Fibroblast of skin of left quadriceps (primary cell): ENCODE measurements around the gene ATAD3B.
"Not testable (repeated sequence)": the region's sequence is repeated elsewhere in the genome, so short reads cannot be mapped to it uniquely, and the experiment has no call there.

Source experiments
- DNase-seq, 2 experiments: peaks; one replicate each; pipeline ENCODE4 v3.0.0-alpha.2; 2013; ENCODE audit warnings: low read depth in 2 of 2

ATAD3B gene

DNA sequence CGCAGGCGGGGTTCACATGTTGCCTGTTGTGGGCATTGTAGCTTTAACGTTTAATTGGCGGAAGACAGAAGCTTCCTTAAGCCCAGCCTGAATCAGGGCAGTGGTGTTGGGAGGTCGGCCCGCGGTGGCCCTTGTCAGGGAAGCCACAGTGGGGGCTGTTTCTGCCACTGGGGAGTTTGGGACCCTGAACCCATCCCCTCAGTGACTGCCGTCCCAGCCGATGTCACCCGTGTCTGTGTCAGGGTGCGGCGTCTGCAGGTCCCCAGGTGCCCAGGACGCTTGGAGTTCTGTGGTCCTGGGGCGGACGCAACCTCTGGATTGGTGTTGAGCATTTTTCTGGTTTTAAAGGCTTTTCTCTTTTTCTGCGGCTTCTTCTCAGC, 8.9 kb downstream of the ATAD3B start:
- DNase-seq, result not testable (repeated sequence)

- not testable (repeated sequence) for DNase-seq
Observed at GRCh38 chr1:1481811-1482210, 10.2 kb downstream of the ATAD3B start.

DNA sequence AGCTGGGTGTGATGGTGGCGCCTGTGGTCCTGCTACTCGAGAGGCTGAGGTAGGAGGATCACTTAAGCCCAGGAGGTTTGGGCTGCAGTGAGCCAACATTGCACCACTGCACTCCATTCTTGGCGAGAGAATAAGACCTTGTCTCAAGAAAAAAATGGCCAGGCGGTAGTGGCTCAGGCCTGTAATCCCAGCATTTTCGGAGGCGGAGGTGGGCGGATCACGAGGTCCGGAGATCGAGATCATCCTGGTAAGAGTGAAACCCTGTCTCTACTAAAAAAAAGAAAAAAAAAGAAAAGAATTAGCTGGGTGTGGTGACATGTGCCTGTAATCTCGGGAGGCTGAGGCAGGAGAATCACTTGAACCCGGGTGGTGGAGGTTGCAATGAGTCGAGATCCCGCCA, 11.3 kb downstream of the ATAD3B start:
- DNase-seq, result no peak

- no peak for DNase-seq
Observed at GRCh38 chr1:1483714-1484113, 12.1 kb downstream of the ATAD3B start.

DNA sequence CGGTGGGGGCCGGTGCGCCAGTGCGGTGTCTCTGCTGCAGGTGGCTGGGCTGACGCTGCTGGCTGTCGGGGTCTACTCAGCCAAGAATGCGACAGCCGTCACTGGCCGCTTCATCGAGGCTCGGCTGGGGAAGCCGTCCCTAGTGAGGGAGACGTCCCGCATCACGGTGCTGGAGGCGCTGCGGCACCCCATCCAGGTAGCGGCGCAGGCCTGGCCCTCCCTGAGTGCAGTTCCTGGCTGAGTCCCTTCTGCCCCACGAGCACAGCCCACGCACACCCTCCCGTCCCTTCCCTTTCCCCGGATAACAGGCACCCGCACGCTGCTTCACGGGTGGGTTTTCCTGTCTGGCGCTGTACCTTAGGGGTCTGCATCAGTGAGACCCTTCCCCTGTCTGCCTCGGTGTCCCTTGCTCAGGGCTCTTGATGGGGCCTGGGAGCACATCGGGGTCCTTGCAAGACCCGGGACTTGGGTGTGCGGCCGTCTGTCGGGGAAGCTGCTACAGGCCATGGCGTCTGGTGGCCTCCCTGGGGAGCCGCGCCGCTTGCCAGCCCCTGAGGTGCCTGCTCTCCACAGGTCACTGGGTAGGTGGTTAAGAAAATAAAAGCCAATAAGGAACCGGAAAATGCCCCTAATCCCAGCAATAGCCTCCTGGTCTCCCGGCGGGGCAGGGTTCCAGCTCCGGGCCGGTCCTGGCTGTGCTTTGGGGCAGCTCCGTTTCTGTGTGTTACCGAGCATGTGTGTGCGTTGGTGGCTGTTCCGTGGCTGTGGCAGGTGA, 13.6 kb downstream of the ATAD3B start:
- not testable (repeated sequence) for DNase-seq

- not testable (repeated sequence) for DNase-seq
Observed at GRCh38 chr1:1485755-1486317, 14.3 kb downstream of the ATAD3B start.

DNA sequence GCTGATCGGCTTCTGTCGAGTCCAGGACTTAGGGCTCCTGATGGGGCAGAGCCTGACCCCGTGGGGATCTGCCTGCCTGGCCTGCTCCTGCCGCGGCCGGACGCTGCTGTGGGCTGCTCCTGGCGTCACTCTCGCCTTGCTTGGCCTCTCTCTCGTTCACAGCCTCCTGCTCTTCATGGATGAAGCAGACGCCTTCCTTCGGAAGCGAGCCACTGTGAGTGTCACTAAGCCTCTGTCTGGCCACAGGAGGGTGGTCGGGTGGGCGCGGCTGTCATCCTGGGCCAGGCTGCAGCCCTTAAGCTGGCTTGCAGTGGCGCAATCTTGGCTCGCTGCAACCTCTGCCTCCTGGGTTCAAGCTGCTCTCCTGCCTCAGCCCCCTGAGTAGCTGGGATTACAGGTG, 16.1 kb downstream of the ATAD3B start:
- DNase-seq, result no peak

DNA sequence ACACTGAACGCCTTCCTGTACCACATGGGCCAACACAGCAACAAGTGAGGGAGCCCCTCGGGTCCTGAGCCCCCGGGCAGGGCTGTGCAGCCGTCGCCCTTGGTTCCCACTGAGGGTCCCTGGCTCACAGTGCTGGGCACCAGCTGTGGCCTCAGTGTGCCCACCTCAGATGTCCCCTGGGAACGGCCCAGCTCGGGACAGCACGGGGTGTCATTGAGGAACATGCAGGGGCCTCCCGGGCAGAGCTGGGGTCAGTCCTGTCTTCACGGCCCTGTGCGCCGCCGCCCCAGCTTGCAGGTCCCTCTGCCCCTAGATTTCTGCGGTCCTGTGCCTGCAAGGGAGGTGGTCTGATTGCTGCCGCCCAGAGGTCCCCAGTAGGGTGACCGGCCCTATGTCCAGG, 17.7 kb downstream of the ATAD3B start:
- no peak for DNase-seq

- DNase-seq, result no peak
Observed at GRCh38 chr1:1489861-1490260, 18.3 kb downstream of the ATAD3B start.

- no peak for DNase-seq
Observed at GRCh38 chr1:1490633-1491230, 19.2 kb downstream of the ATAD3B start.

DNA sequence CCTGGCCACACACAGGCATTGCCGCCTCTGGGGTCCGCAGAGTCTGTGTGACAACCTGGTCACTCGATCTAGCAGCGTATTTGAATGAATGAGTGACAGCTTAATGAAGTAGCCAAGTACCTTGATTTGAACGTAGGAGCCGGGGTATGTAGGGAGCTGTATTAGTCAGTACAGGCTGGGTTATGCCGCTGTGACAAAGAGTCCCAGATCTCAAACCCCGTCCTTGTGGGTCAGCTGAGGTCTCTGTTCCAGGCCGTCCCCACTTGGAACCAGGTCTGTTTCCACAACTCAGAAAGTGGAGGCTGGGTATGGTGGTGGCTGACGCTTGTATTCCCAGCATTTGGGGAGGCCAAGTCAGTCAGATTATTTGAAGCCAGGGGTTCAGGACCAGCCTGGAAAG, 20.0 kb downstream of the ATAD3B start:
- no peak for DNase-seq

- DNase-seq, result not testable (repeated sequence)
Observed at GRCh38 chr1:1494311-1494710, 22.7 kb downstream of the ATAD3B start.

GRCh38 chr1:1495461-1495975, 24.0 kb downstream of the ATAD3B start:
- not testable (repeated sequence) for DNase-seq

- DNase-seq, result peak; percentile 10 to 18
Observed at GRCh38 chr1:1504777-1505365, 33.3 kb downstream of the ATAD3B start.

- DNase-seq, result not testable (repeated sequence)
Observed at GRCh38 chr1:1505366-1505798, 33.8 kb downstream of the ATAD3B start.

DNA sequence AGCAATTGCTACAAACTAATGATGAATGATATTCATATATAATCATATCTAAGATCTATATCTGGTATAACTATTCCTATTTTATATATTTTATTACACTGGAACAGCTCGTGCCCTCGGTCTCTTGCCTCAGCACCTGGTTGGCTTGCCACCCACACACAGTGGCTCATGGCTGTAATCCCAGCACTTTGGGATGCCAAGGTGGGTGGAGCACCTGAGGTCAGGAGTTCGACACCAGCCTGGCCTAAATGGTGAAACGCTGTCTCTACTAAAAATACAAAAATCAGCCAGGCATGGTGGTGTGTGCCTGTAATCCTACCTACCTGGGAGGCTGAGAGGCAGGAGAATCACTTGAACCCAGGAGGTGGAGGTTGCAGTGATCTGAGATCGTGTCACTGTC, 34.2 kb downstream of the ATAD3B start:
- DNase-seq, result not testable (repeated sequence)

- no peak for DNase-seq
Observed at GRCh38 chr1:1507305-1507704, 35.7 kb downstream of the ATAD3B start.

- not testable (repeated sequence) for DNase-seq
Observed at GRCh38 chr1:1508775-1509464, 37.4 kb downstream of the ATAD3B start.

DNA sequence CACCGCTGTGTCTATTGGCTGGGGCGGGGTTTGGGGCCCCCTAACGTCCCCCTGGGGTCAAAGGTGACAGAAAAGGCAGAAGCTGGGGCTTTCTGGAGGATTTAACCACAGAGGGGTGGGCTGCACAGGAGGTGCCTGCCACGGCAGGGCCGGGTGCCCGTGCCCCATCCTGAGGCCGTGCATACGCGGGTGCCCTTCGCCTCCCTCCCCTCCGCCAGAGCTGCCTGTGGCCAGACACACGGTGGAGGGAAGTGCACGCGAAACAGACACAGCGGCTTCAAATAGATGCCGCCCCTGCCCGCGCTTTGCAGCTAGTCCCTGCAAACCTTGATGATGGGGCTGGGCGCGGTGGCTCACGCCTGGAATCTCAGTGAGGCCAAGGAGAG, 37.9 kb downstream of the ATAD3B start:
- DNase-seq, result not testable (repeated sequence)

GRCh38 chr1:1510912-1511532, 39.5 kb downstream of the ATAD3B start:
- no peak for DNase-seq

- peak; percentile 93 to 94 for DNase-seq
Observed at GRCh38 chr1:1511533-1512285, 40.1 kb downstream of the ATAD3B start, which contains the start of gene ATAD3A. Gene ATAD3A, plus strand, starts transcription at chr1:1512162. Its CDS starts 107 bp downstream, at chr1:1512269.
